ENCODE measurements around the gene PBX1.

Gene PBX1

DNA sequence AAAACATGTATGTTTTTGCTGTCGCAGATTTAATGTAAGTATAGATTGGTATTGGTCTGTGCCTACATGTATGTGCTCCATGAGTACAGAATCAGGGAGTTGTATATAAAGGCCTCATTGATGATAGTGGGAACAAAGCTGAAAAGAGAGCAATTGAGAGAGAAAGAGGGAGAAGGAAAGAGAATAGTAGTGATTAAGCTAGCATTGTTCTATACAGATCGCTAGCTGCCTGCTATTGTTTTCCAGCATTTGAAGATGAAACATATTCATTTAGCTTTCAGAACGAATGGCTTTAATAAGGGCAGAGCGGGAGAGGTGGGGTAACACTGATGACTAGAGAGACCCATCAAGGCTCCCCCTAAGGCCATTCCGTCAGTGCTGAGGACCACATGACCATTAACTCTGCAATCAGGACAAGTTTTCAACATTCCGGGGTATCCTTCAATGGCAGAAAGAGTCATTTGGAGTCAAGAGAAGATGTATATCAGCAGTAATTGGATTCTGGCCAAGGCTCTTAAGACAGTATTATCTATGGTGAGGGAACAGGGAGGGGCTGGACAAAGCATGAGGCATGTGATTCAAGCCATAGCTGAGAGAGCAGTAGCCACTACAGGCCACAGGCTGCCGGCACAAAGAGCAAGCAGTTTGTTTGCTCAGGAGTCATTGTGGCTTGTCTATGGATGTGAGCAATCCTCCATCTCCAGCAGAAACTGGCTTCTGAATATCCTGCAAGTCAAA lies 176.5 kb downstream of the PBX1 start:
- DNase-seq: no peak

DNA sequence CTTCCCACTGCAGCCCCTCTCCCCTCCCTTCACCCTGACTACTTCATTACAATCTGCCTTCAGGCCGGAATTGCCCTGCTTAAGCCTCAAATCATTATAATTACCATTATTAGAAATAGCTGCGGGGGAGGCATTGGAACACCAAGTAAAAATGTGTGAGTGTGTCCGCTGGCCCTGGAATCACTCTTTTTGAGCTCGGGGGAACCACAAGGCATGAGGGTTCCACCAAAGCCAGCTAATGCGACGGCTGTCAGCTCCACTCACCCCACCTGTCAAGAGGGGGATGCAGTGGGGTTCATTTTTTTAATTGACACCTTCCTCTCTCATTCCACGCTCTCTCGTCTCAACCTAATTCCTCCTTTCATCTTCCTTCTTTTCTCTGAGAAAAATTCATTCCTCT lies 177.2 kb downstream of the PBX1 start:
- DNase-seq: no peak

DNA sequence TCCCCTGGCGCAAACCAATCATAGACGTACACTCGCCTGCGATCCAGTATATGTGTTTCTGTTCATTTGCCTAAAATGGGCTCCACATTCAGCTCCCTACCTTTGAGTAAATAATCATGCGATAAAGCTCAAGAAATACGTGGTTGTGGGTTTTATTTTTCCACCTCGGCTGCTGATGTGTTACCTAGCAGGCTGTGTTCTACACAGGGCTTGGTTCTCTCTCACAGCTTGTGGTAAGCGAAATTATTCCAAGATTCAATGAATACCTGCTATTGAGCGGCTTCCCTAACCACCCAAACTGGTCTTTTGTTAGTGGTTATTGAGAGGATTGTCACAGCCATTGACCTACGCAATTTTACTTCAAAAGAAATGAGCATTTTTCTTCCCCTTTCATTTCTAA lies 180.2 kb downstream of the PBX1 start:
- DNase-seq: no peak

DNA sequence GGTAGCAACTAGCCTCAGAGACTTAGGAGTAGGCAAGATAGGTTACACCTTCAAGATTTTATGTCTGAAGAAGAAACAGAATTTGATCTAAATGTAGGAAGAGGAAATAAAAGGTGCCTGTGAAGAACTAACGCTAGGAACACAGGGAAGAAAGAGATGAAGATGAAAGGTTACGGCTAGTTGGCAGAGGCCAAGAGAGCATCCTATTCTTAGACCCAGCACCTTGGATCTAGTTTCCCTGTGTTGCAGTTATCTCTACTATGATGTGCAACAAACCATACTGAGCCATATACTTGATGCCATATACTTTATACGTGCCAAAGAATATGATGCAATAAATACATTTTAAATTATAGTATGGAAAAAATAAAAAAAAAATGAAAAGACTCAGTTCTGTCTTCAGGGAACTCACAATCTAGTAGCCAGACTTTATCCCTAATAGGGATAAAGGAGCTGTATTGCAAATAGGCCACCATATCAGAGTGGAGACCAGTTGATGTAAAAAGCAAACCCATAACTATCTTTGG lies 181.1 kb downstream of the PBX1 start:
- no peak for DNase-seq

DNA sequence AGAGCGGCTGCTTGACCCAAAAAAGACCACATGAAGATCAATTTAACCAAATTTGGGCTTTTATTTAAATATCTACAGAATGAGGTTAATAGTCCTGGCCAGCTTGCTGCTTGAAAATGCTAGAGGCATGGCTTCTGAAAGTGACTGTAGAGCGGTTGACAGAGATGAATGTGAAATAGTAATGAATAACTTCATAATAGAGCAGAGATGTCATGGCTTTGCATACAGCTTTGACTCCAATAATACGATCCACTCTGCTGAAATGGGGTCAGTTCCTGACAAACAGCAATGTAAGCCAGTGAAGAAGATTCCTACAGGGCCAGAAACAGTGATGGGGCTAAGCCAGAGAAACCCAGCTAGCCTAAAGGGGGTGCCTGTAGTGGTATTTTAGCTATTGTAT lies 183.8 kb downstream of the PBX1 start:
- DNase-seq: no peak

DNA sequence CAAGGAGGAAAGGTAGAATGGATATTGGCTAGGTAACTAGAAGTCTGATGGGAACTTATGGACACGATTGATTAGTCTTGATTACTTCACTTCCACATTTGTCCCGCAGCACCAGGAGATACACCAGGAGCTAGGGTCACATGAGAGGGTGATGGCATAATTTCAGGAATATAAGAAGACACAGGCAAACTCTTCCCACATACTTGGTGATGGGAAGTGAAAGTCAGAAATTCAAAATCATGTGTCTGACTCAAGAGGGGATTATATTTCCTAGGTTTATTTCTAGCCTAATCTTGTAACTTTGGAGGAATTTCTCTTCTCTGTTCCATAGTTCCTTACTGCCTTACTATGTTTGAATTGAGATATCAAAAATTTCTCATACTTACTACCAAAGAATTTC lies 185.0 kb downstream of the PBX1 start:
- no peak for DNase-seq

DNA sequence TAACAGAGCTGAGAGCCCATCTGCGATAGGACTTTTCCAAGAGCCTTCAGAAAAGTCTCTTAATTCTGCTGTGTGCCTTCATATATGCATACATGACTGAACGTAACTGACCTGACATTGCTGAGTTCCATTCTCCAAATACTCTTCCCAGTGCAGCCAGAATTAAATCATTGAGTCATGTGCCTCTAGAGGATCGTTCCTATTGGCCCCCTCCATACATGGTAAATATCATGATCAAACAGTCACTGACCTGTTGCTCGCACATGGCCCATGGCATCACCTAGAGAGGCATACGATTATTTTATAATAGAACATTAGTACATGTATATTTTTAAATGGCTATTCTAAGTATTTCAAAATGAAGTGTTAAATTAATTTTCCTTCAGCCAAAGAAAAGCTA lies 186.8 kb downstream of the PBX1 start:
- no peak for DNase-seq

DNA sequence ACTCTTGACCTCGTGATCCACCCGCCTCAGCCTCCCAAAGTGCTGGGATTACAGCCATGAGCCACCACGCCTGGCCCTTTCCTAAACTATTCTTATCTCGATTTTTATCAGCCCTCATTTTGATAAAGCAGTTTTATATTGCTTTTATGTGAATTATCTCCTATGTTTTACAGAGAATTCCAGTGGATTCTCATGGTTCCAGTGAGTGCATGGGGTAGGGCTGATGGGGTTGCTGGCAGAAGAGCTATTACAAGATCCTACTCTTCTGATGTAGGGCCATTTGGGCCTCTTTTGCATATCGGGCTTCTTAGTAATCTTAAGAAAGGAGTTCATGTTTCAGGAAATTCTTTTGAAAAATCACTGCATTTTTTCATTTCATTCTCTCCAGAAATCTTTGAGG lies 187.6 kb downstream of the PBX1 start:
- DNase-seq: no peak

DNA sequence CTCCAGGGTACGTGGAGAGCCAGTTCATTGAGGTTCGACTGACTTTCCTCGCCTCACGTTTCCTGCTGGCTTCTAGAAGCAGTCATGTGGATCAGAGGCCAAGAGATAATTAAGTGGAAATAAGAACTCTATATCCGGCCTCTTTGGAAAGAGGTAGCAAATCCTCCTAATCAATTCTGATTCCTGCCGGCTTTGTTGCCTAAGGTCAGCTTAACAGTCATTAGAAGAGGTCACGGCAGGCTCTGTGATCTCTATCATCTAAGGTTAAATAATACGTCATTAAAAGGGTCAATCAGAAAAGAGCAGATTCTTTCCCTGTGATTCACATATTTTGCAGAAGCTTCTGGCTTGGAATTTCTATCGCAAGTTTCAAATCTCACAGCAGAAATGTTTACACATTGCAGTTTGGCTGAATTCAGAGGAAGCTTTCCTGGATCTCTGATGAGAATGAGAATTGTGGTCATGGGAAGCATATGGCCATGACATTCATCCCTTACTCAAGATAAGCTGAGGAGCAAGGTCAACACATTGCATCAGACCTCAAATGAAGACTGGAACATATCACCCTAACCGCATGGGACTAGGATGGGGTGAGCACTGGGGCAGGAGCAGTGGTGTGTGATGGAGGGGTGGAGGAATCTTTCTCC lies 189.4 kb downstream of the PBX1 start:
- DNase-seq: no peak

DNA sequence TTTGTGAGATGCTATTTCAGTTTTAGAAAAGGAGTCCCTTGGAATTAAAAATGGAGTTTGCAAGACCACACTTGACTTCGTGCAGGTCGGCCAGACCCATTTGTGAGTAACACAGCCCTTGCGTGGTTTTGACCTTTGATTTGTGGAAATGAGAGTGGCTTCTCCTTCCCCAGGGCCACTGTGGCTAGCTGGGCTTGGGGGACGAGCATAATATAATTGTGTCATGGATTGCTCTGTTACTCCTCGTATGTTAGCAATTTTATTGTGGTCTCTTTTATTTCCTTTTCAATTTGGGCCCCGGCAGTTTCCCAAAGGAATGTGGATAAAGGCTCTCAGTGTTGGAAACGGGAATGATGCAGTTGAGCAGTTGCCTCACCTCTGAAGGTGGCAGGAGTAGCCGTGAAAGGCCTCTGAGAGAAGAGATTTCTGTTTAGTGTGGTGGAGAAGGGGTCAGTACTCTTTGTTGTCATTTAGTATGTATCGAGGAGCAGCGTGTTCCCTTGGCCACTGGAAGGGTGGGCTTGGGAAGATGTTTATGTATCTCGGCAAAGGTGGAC lies 194.6 kb downstream of the PBX1 start:
- DNase-seq: no peak

DNA sequence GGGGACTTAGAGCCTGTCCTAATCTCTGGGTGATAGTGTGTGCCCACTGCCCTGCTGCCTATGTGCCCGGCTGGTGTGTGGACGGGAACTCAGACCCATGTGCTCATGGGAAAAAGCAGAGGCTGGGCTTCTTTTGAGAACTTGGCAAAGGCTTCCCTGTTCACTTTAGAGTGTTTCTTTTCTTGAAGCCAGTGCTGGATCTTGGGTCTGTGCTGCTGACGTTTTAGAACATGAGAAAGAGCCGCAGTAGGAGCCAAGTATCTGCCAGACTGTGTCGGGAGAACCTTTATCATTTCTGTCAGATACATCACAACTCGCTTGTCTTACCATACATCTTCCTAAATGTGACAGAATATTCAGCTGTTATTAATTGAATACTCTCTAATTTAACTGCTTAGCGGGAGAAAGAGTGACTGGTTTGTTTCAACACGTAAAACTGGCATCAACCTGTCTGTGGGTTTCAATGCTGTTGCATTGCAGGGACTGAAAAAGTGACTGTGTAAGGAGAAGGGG lies 195.2 kb downstream of the PBX1 start:
- no peak for DNase-seq

DNA sequence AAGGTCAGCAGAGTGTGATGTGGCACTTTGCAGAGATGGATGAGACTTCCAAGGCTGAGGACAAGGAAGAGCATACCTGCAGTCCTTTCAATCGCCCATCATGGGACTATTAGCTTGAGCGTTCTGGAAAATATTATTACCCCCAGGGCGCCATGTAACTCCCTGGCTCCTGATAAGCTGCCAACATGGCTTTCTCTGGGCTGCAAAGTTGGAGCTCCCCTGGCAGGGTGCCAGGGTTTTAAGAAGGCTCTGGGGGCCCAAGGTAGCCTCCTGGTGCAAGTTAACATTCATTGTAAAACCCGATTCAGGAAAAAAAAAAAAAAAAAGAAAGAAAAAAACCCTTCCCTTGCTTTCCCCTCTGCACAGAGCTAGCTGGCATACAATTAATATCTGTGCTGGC lies 196.7 kb downstream of the PBX1 start:
- DNase-seq: no peak

DNA sequence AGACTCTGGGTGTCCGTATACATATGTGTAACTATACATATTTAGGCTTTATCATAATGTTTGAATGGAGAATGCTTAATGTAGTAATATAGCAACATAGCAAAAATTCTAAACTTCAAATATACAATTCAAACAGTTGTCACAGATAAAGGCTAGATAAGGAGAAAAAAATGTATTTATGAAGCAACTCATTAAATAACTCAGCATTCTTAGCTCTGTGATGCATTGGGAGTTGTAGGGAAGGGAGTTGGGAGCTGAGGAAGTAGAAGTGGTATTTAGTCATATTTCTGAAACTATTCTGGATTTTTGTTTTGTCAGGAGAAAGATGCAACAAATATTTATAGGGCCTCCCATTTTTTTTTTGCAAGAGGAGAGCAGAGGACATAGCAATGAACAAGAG lies 197.8 kb downstream of the PBX1 start:
- DNase-seq: no peak

DNA sequence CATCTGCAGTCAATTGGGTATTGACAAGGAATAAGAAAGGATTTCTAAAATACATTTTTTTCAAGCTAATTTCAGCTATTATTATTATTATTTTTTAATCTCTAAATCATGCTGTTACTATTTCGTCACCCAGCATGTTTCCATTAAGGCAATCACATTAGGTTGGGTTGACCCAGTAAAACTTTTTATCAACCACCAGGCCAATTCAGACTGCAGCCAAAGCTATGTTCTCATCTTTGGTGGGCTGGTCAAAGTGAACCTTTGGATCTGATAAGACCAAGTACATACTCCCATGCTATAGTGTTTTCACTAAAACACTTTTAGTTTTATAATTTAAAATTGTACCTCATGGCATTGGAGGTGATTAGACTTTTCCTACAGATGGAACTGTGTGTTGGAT lies 198.6 kb downstream of the PBX1 start:
- no peak for DNase-seq

DNA sequence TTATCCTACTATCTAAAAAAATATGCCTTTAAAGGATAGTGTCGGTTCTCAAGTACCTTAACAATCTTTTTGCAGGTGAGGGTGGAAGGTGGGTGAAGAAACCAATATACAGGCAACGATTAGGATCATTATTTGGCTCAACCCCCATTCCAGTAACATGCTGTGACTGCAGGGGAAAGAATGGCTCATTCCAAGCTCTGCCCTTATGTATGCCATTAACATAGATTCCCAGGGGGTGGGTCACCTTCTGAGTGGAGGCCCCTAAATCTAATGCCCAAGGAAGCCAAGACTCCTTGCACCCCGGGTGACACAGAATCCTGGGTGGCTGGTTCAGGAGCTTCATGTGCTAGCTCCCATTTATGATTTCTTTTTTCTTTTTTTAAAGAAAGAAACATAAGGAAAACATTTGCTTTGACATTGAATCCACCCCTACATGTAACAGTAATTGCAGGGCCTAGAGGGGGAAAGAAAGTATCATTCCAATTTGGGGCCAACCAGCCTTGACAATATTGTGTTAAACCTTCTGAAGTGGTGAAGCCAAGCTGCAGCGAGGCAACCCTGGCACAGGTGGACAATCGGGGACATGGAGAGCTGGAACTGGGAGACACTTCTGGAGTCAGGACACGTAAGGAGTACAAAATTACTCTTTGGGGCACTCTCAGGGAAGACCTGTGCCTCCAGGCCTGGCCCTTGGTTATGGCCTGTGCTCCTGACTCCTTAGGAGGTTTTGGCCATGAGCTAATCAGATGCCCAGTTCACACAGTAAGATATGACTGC lies 200.3 kb downstream of the PBX1 start:
- DNase-seq: no peak

DNA sequence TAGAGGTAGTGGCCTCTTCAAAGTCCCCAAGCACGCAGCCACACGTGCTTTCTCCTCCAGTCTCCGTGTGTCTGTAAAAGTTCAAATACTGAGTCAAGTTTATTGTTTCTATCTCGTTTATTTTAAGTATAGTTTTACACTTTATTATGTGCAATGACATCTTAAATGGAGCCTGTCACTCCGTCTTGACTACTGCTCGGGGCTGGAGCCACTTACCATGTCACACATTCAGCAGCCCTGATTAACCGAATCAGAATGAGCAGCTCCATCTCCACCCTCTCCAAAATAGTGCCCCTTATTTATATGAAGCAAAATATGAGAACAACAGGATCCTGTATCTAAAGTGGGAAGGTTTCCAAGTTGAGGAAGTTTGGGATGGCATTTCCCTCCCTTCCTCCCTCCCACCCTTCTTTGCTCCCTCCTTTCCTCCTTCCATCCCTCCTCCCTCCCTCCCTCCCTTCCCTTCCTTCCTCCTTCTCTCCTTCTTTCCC lies 201.0 kb downstream of the PBX1 start:
- DNase-seq: no peak

DNA sequence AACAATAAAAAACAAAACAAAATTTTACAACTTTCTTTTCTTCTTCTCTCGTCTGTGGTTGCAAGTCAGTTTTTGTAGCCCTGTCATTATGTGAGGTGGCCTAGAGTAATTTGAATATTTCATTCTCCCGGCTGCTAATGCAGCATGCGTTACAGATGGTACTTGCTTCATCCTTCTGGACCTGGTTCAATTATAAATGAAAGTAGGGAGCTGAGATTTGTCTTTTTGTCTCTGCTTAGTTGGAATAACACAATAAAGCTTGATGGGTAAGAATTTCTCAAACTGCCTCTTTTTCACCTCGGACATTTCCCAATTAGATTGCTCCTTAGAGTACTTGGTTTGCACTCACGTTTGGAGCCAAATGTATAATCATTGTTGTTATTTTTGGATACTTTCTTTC lies 201.6 kb downstream of the PBX1 start:
- DNase-seq: no peak

DNA sequence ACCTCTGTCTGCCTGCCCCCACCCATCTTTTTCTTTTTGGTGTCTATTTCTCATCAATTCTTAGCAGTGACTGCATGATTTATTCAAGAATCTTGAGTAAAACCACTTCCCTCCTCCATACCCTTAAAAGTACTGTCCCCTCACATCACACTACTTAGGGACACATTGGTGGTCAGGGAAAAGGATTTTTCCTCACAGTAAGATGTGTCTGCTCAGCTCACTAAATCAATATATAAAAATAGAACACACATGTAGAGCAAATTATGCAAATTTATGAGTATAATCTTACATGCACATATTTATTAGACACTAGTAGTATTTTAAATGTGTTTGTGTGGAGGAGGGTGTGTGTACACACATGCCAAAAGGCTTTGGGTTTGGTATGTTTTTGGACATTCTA lies 202.0 kb downstream of the PBX1 start:
- DNase-seq: no peak

DNA sequence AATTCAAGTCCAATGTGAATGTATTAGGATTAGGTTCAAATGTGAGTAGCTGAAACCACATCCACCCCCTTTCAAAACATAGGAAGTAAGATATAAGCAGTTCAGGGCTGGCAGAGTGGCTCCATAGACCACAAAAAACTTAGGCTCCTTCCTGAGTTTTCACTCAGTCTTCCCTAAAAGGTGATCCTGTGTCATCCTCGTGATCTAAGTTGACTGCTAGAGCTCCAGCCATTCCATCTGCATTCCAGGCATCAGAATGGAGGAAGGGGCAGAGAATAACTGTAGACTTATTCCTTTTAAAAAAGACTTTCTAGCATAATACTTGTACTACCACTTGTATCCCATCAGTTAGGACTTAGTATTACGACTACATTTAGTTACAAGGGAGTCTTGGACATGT lies 204.1 kb downstream of the PBX1 start:
- DNase-seq: no peak

DNA sequence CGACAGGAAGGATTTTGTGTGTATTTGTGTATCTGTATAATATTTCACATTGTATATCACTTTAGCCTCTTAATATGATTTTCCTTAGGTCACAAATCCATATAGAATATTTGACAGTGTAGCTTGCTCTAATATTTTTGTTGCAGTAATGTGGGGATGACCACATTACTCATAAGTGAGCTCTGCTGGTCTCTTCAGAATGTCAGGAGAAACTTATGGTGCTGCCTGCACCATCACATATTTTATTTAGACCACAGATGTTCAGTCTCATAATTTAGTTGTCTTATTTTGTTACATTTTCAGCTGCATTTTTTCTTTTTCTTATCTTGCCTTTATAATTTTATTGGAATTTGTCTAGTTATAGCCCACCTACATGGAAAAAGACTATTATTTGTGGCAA lies 205.3 kb downstream of the PBX1 start:
- DNase-seq: no peak

DNA sequence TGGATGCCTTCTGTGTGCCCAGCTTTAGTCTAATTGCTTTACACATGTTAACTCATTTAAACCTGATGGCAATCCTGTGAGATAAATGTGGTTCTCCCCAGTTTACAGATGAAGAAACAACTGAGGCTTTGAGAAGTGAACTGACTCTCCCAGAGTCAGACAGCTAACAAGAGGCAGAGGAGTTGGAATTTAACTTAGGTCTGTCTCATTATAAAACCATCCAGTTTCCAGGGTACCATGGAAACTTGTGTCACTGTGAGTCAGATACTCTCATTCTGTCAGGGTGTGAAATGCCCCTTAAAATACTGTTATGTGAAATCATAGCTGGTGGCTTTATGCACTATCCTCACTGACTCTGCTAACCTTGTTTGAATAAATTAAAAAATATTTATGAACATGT lies 206.6 kb downstream of the PBX1 start:
- no peak for DNase-seq

DNA sequence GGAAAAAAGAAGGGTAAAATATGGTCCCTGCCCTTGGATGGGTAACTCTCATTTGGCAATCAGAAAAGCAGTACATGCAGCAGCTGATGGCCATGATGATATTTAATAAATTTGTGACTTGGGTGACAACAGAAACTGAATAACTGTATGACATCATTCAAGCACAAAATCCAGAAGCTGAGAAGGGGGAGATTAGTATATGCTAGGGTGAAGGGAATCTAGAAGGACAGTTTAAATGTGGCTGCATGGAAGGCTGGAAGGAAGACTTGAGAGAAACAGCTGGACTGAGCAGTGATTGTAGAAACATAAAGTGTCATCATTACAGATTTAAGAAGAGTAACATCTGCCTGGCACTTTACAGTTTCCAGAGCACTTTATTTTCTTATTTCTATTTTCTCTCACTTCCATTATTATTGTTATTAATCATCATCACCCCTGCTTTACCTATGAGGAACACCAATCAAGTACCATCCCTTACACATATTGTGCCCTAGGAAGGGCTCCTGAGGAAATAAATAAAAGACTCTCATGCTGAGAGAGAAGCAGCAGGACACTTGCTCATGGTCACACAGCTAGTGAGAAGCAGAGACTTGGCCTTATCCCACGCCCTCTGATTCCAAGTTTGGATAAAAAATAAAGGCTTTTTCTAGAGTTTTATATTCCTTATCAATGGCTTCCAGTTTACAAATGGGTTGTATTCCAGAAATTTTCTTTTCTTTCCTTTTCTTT lies 207.2 kb downstream of the PBX1 start:
- DNase-seq: no peak
